ENCODE measurements around the gene PSMD5.

Gene PSMD5

DNA sequence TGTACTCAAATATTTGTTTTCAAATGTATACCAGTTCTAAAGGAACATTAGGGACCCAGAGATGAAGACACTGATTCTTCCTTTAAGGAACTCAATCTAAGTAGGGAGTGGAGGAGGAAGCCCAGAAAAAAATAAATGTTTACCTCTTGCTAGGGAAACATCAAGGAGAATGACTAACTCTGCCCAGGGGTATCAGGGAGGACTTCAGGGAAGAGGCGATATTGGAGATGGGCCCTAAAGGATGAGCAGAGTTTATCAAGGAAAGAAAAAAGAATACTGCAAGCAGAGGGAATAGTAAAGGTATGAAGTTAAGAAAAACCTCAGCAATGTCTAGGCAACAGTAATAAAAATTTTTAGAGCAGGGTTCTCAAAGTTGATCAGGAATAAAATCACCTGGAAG is 65.9 kb downstream of the PSMD5 start:
- Histone ChIP-seq H3K9ac (ENCODE audit: low read length) (no peak overlapping the region), H3K27me3 (ENCODE audit: control insufficient read depth, insufficient read depth, low read length) (no peaks in the 10 kb centered on the region), H3K4me1 (ENCODE audit: control insufficient read depth, insufficient read depth, low read length) (no peaks in the 10 kb centered on the region), H3K27ac (ENCODE audit: low read depth, low read length) (no peak overlapping the region), H3K4me3 (ENCODE audit: low read length) (no peak overlapping the region), H3K36me3 (ENCODE audit: control insufficient read depth, insufficient read depth, low read length) (peaks cover 22% of the 10 kb centered on the region)

DNA sequence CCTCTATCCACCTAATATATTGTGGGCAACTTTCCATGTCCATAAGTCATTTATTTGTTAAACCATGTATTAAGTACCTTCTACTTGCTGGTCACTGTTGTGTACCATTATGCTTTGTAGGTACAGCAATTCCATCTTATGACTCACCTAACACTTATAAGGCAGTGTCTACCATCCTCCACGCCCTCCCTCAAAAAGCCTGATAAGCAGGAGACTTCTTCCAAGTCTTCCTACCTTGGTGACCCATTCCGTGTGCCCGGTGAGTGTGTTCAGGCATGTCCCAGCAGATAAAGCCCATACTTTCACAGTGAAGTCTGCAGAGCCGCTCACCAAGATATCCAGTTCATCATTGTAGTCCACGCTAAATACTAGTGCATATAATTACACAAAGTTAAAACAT is 66.9 kb downstream of the PSMD5 start:
- Histone ChIP-seq H3K36me3 (ENCODE audit: control insufficient read depth, insufficient read depth, low read length) (peaks cover 28% of the 10 kb centered on the region), H3K27ac (ENCODE audit: low read depth, low read length) (no peak overlapping the region), H3K27me3 (ENCODE audit: control insufficient read depth, insufficient read depth, low read length) (no peaks in the 10 kb centered on the region), H3K4me3 (ENCODE audit: low read length) (no peak overlapping the region), H3K9ac (ENCODE audit: low read length) (no peak overlapping the region), H3K4me1 (ENCODE audit: control insufficient read depth, insufficient read depth, low read length) (no peaks in the 10 kb centered on the region)

DNA sequence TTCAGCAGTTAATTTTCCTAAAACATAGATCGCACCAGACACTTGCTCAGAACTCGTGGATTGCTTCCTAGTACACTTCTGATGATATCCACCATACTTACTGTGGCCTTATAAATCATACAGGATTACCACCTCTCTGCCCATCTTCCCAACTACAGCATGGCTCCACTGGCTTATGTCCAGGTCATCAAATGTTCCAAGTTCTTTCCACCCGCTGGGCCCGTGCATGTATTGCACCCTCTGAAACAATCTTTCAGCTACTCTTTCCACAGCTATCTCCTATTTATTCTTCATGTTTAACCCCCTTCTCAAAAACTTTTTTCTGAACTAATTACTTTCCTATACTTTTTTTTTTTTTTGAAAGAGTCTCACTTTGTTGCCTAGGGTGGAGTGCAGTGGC is 68.0 kb downstream of the PSMD5 start:
- no peaks in the 10 kb centered on the region for H3K4me1 ChIP-seq (ENCODE audit: control insufficient read depth, insufficient read depth, low read length)
- H3K4me3 ChIP-seq (ENCODE audit: low read length): no peak overlapping the region
- H3K27ac ChIP-seq (ENCODE audit: low read depth, low read length): no peak overlapping the region
- H3K9ac ChIP-seq (ENCODE audit: low read length): no peak overlapping the region
- H3K27me3 ChIP-seq (ENCODE audit: control insufficient read depth, insufficient read depth, low read length): no peaks in the 10 kb centered on the region
- H3K36me3 ChIP-seq (ENCODE audit: control insufficient read depth, insufficient read depth, low read length): peaks cover 32% of the 10 kb centered on the region

DNA sequence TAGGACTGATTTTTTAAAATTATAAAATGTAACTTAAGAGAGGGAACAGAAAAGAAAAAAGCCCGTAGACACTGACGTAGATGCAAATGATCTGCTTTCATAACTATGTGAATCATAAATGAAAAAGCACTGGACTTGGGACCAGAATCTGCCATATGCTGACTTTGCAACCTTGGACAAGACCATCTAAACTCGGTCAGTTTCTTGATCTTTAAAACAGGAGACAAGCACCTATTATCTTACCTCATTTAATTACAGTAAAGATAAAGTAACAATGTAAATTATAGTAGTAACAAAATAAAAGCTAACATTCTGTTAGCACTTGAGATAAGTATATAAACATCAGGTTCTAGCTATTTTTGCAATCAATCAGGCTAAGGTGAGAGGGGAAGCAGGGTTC is 69.5 kb downstream of the PSMD5 start:
- Histone ChIP-seq H3K4me1 (ENCODE audit: control insufficient read depth, insufficient read depth, low read length) (no peaks in the 10 kb centered on the region), H3K36me3 (ENCODE audit: control insufficient read depth, insufficient read depth, low read length) (peaks cover 36% of the 10 kb centered on the region), H3K9ac (ENCODE audit: low read length) (no peak overlapping the region), H3K27ac (ENCODE audit: low read depth, low read length) (no peak overlapping the region), H3K4me3 (ENCODE audit: low read length) (no peak overlapping the region), H3K27me3 (ENCODE audit: control insufficient read depth, insufficient read depth, low read length) (no peaks in the 10 kb centered on the region)

DNA sequence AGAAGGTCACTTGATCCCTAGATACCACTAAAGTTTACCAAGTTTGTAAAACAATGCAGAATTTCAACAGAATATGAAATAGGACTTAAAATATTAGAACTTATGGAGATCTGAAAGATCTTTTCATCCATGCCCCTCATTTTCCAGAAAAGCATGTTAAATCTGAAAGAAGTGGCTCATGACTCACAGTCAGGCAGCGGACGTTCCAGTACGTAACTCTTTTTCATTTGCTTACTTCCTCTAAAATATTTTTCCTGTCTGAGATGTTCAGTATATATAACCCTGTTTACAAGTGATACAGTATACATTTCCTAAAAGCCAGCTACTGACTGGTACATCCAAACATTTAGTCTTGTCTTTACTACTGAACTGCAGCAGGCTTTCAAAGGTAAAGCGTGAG is 71.8 kb downstream of the PSMD5 start:
- Histone ChIP-seq H3K36me3 (ENCODE audit: control insufficient read depth, insufficient read depth, low read length) (peaks cover 25% of the 10 kb centered on the region), H3K4me1 (ENCODE audit: control insufficient read depth, insufficient read depth, low read length) (no peaks in the 10 kb centered on the region), H3K27ac (ENCODE audit: low read depth, low read length) (no peak overlapping the region), H3K4me3 (ENCODE audit: low read length) (no peak overlapping the region), H3K27me3 (ENCODE audit: control insufficient read depth, insufficient read depth, low read length) (no peaks in the 10 kb centered on the region), H3K9ac (ENCODE audit: low read length) (no peak overlapping the region)

DNA sequence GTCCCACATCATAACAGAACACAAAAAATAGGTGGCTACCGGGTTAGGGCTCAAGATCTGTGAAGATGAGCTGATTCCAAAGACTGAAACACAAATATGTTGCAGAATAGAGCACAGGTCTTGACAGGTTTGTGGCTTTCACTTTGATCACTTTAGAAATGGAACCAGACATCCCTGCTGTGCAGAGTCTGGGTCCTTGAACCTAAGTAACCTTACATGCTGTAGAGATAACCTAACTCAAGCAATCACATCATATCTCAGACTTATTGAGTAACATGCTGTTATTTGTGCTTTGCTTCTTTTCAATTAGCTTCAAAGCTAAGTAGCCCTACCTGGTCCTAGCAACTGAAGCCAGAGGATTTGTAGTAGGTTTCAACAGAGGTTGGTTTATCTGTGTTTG is 73.8 kb downstream of the PSMD5 start:
- Histone ChIP-seq H3K4me3 (ENCODE audit: low read length) (no peak overlapping the region), H3K27ac (ENCODE audit: low read depth, low read length) (no peak overlapping the region), H3K4me1 (ENCODE audit: control insufficient read depth, insufficient read depth, low read length) (no peaks in the 10 kb centered on the region), H3K9ac (ENCODE audit: low read length) (no peak overlapping the region), H3K36me3 (ENCODE audit: control insufficient read depth, insufficient read depth, low read length) (peaks cover 24% of the 10 kb centered on the region), H3K27me3 (ENCODE audit: control insufficient read depth, insufficient read depth, low read length) (no peaks in the 10 kb centered on the region)

DNA sequence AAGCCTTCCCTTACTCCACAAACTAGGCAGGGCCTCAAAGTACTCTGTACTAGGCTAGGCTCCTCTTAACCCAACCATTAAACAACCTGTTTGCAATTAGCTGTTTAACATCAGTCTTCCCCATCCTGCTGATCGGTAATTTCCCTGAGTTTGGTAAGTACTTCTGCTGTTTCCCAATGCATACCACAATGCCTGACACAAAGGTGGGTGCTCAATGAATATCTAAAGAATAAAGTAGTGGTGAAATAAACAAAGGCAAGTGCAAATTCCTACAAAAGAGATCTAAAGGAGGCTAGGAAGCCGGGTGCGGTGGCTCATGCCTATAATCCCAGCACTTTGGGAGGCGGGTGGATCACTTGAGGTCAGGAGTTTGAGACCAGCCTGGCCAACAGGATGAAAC is 74.5 kb downstream of the PSMD5 start:
- Histone ChIP-seq H3K36me3 (ENCODE audit: control insufficient read depth, insufficient read depth, low read length) (peaks cover 24% of the 10 kb centered on the region), H3K9ac (ENCODE audit: low read length) (no peak overlapping the region), H3K27ac (ENCODE audit: low read depth, low read length) (no peak overlapping the region), H3K4me1 (ENCODE audit: control insufficient read depth, insufficient read depth, low read length) (no peaks in the 10 kb centered on the region), H3K4me3 (ENCODE audit: low read length) (no peak overlapping the region), H3K27me3 (ENCODE audit: control insufficient read depth, insufficient read depth, low read length) (no peaks in the 10 kb centered on the region)

DNA sequence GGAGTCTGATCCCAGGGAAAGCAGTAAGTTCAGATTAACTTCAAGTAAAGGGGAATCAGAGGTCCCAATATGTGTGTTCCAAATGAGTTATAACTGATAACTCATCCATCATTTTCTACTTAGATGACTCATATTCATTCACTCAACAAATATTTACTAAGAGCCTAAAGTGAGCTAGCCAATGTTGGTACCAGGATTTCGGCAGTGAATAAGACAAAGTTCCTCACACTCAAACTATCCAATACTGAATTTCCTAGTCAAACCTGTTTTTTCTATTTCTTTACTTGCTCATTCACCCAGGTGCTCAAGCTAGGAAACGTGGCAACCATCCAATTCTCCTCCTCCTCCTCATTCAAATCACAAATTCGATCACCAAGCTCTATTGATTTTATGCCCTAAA is 75.3 kb downstream of the PSMD5 start:
- no peak overlapping the region for H3K9ac ChIP-seq (ENCODE audit: low read length)
- no peak overlapping the region for H3K27ac ChIP-seq (ENCODE audit: low read depth, low read length)
- no peak overlapping the region for H3K4me3 ChIP-seq (ENCODE audit: low read length)
- H3K36me3 ChIP-seq (ENCODE audit: control insufficient read depth, insufficient read depth, low read length): peaks cover 24% of the 10 kb centered on the region
- H3K4me1 ChIP-seq (ENCODE audit: control insufficient read depth, insufficient read depth, low read length): no peaks in the 10 kb centered on the region
- no peaks in the 10 kb centered on the region for H3K27me3 ChIP-seq (ENCODE audit: control insufficient read depth, insufficient read depth, low read length)
